ENCODE measurements around the gene LEP. TPM values are rescaled to one million over a fixed set of nuclear protein-coding genes. Genes with fewer than 3 reads are reported as not detected.
"Not testable (repeated sequence)": the region's sequence is repeated elsewhere in the genome, so short reads cannot be mapped to it uniquely, and the experiment has no call there.

Gene LEP
- total RNA-seq, 1 donor from 2014 or later: not detected

DNA sequence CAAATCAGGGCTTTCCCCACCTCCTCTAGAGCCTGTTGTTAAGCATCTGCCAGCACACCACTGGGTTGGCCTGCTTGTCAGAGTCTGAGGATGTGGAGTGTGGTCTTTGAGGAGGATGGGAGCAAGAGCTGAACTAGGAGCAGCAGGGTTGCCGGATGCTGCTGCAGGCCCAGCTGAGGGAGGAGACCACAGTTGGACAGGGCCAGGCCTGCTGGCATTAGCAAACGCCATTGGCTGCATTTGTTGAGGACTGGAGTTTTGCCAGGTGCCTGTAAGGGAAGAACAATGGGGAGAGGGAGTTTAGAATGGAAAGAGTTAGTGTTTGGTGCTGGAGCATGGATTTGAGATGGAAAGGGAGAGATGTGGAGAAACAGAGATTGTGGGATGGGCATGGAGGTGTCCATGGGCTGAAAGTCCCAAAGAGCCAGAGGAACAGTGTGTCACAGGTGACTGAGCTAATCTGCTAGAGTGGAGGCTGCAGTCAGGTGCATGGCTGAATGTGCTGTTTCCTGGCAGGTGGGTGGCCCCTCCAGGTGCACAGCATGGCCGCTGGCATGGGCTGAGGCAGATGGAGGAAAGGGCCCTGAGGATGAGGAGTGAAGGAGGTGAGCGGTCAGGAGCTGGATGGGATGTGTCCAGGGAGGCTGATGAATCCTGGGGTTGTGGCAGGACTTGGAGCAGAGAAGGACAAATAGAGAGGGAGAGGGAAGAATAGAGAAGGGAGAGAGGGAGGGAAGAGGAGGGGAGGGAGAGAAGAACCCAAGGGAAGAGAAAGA is 40.7 kb downstream of the LEP start:
- DNase-seq (ENCODE audit: low read depth, low spot score): no peak
- no peak overlapping the region for H3K27ac Mint-ChIP-seq (ENCODE audit: unreplicated experiment)
- no peaks in the 10 kb centered on the region for H3K4me1 Mint-ChIP-seq
- H3K27me3 Mint-ChIP-seq (ENCODE audit: low read depth): no peaks in the 10 kb centered on the region
- peaks cover 16% of the 10 kb centered on the region for H3K9me3 Mint-ChIP-seq
- H3K36me3 Mint-ChIP-seq (ENCODE audit: low read depth): peaks cover 25% of the 10 kb centered on the region
- TF ChIP-seq, protein P1, sequence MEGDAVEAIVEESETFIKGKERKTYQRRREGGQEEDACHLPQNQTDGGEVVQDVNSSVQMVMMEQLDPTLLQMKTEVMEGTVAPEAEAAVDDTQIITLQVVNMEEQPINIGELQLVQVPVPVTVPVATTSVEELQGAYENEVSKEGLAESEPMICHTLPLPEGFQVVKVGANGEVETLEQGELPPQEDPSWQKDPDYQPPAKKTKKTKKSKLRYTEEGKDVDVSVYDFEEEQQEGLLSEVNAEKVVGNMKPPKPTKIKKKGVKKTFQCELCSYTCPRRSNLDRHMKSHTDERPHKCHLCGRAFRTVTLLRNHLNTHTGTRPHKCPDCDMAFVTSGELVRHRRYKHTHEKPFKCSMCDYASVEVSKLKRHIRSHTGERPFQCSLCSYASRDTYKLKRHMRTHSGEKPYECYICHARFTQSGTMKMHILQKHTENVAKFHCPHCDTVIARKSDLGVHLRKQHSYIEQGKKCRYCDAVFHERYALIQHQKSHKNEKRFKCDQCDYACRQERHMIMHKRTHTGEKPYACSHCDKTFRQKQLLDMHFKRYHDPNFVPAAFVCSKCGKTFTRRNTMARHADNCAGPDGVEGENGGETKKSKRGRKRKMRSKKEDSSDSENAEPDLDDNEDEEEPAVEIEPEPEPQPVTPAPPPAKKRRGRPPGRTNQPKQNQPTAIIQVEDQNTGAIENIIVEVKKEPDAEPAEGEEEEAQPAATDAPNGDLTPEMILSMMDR (conservative IDR thresholded peaks at IDR 0.05): no peak
- H3K4me3 Mint-ChIP-seq: no peak overlapping the region

DNA sequence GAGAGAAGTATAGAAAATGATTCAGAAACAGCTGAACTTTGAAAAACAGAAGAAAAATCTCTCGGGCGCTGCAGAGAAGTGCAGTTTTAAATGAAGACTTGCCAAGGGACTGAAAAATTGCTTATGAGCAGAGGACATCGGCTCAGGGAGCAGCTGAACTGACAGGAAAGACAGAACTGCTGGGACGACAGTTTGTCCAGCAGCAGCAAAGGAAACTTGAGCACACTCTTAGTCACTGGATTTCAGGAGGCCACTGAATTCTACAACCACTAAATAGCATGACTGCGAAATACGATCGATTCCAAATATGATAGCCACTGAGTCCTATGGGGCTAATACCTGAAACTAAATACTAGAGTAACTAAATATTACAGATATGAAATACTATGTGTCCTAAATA is 43.0 kb downstream of the LEP start:
- Mint-ChIP-seq H3K9me3 (peaks cover 9% of the 10 kb centered on the region), H3K27ac (ENCODE audit: unreplicated experiment) (no peak overlapping the region), H3K27me3 (ENCODE audit: low read depth) (no peaks in the 10 kb centered on the region), H3K36me3 (ENCODE audit: low read depth) (peaks cover 24% of the 10 kb centered on the region), H3K4me3 (no peak overlapping the region), H3K4me1 (no peaks in the 10 kb centered on the region)
- TF ChIP-seq, protein P1 (conservative IDR thresholded peaks at IDR 0.05): no peak
- DNase-seq (ENCODE audit: low read depth, low spot score): no peak

DNA sequence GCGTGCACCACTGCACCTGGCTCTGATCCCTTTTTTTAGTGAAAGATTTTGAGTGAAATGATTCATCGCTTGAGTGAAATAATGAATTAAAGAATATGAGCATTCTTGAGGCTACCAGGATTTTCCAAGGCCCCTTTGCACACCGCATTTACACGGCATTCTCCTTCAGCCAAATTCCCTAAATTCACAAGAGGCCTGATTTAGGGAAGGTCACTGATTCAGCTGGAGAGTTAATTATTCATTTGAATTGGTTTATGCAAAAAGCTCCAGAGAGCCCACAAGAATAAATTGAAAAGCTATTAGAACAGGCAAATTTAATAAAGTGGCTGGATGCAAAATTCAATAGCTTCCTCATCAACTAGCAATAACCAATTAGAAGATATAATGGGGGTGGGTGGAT is 46.5 kb downstream of the LEP start:
- H3K27ac Mint-ChIP-seq (ENCODE audit: unreplicated experiment): no peak overlapping the region
- no peaks in the 10 kb centered on the region for H3K27me3 Mint-ChIP-seq (ENCODE audit: low read depth)
- TF ChIP-seq, protein P1 (conservative IDR thresholded peaks at IDR 0.05): no peak
- peaks cover 26% of the 10 kb centered on the region for H3K36me3 Mint-ChIP-seq (ENCODE audit: low read depth)
- no peak for DNase-seq (ENCODE audit: low read depth, low spot score)
- peaks cover 5% of the 10 kb centered on the region for H3K9me3 Mint-ChIP-seq
- no peaks in the 10 kb centered on the region for H3K4me1 Mint-ChIP-seq
- H3K4me3 Mint-ChIP-seq: no peak overlapping the region

DNA sequence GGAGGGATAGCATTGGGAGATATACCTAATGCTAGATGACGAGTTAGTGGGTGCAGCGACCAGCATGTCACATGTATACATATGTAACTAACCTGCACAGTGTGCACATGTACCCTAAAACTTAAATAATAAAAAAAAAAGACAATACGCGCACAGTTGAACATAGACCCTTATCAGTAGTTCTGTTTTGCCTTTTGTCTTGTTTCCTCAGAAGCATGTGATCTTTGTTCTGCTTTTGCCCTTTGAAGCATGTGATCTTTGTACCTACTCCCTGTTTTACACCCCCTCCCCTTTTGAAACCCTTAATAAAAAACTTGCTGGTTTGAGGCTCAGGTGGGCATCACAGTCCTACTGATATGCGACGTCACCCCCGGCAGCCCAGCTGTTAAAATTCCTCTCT is 56.9 kb downstream of the LEP start:
- not testable (repeated sequence) for H3K9me3 Mint-ChIP-seq; DNase-seq (ENCODE audit: low read depth, low spot score); H3K4me3 Mint-ChIP-seq; H3K4me1 Mint-ChIP-seq; H3K36me3 Mint-ChIP-seq (ENCODE audit: low read depth); H3K27me3 Mint-ChIP-seq (ENCODE audit: low read depth); H3K27ac Mint-ChIP-seq (ENCODE audit: unreplicated experiment)

DNA sequence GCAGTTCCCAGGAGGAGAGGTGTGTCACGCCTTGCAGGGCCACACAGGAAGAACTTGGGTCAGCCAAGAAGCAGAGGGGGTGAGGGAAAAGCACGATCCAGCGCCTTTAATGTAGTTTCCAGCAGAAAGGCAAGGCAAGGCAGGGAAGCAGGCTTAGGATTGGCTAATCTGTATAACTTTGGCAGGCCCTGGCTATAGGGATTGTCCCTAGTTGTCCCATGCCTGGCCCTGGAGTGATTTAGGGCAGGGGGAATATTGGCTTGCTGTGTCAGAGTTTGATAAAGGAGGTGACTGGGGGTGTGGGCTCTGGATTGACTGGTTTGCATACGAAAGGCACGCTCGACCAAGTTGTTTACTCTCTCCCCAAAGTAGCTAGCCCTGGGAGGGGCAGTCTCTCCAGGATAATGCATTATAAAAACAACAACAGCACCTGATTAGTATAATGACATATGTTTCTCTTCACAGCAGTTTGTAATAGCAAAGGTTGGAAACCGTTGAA is 58.1 kb downstream of the LEP start:
- H3K27ac Mint-ChIP-seq (ENCODE audit: unreplicated experiment): peak overlapping the region; percentile 29
- peaks cover 4% of the 10 kb centered on the region for H3K36me3 Mint-ChIP-seq (ENCODE audit: low read depth)
- TF ChIP-seq, protein P1 (conservative IDR thresholded peaks at IDR 0.05): no peak
- no peak overlapping the region for H3K4me3 Mint-ChIP-seq
- no peaks in the 10 kb centered on the region for H3K9me3 Mint-ChIP-seq
- peaks cover 9% of the 10 kb centered on the region for H3K4me1 Mint-ChIP-seq
- H3K27me3 Mint-ChIP-seq (ENCODE audit: low read depth): no peaks in the 10 kb centered on the region
- no peak for DNase-seq (ENCODE audit: low read depth, low spot score)

DNA sequence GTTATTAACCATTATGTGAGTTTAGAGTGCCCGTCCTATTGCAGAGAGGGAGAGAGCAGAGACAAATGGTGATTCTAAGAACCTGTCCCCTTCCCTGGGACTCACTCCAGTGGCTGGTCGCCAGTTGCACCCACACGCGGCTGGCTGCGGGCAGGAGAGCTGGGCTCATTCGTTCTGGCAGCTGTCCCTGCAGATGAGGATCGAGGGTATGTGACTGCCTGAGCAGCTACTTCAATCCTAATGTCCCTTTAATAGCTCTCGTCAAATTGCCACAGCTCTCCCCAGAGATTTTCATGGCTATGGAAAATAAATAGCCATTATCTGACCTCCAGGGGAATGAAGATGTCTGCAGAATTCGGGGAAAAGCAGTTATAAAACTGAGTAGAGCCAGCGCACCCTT is 61.1 kb downstream of the LEP start:
- TF ChIP-seq, protein P1 (conservative IDR thresholded peaks at IDR 0.05): no peak
- Mint-ChIP-seq H3K9me3 (no peaks in the 10 kb centered on the region), H3K4me1 (peaks cover 9% of the 10 kb centered on the region), H3K36me3 (ENCODE audit: low read depth) (peaks cover 6% of the 10 kb centered on the region), H3K27me3 (ENCODE audit: low read depth) (no peaks in the 10 kb centered on the region), H3K27ac (ENCODE audit: unreplicated experiment) (no peak overlapping the region), H3K4me3 (no peak overlapping the region)
- no peak for DNase-seq (ENCODE audit: low read depth, low spot score)
